ENCODE data around the gene CDC5L.

Gene CDC5L

GRCh38 chr6:44487002-44487401 lies 99.5 kb downstream of the CDC5L start:
- Histone ChIP-seq H4K20me1 (ENCODE audit: insufficient read depth, low read length) (no peaks in the 10 kb centered on the region), H3K4me1 (ENCODE audit: insufficient read depth, low read length) (no peaks in the 10 kb centered on the region), H3K79me2 (ENCODE audit: insufficient read depth, low read length) (no peaks in the 10 kb centered on the region), H3K9ac (ENCODE audit: low read depth, low read length) (no peak overlapping the region), H3K36me3 (ENCODE audit: insufficient read depth, low read length) (no peaks in the 10 kb centered on the region), H2AFZ (ENCODE audit: low read depth, low read length) (no peak overlapping the region), H3K4me3 (ENCODE audit: low read depth in 1 of 2, low read length in 2 of 2) (no peak overlapping the region), H3K27ac (ENCODE audit: low read length) (no peak overlapping the region), H3K9me3 (ENCODE audit: insufficient read depth, low read length, severe bottlenecking) (no peaks in the 10 kb centered on the region), H3K27me3 (ENCODE audit: insufficient read depth, low read length, poor library complexity) (no peaks in the 10 kb centered on the region), H3K4me2 (ENCODE audit: insufficient read depth, low read length) (no peak overlapping the region)
- no peak for TF ChIP-seq CTCF (IDR thresholded peaks at IDR 0.05; ENCODE audit: borderline replicate concordance, extremely low read depth, low read length, poor library complexity, severe bottlenecking)
- no peak for TF ChIP-seq EZH2 (IDR thresholded peaks at IDR 0.05; ENCODE audit: borderline replicate concordance, low read depth, low read length, severe bottlenecking)
- DNase-seq (no peak), ATAC-seq (ENCODE audit: insufficient read depth, low read depth) (no peak)

GRCh38 chr6:44487586-44487985 lies 100.1 kb downstream of the CDC5L start:
- no peaks in the 10 kb centered on the region for H3K9me3 ChIP-seq (ENCODE audit: insufficient read depth, low read length, severe bottlenecking)
- H3K79me2 ChIP-seq (ENCODE audit: insufficient read depth, low read length): no peaks in the 10 kb centered on the region
- no peak overlapping the region for H3K27ac ChIP-seq (ENCODE audit: low read length)
- no peaks in the 10 kb centered on the region for H3K4me1 ChIP-seq (ENCODE audit: insufficient read depth, low read length)
- no peaks in the 10 kb centered on the region for H4K20me1 ChIP-seq (ENCODE audit: insufficient read depth, low read length)
- H3K27me3 ChIP-seq (ENCODE audit: insufficient read depth, low read length, poor library complexity): no peaks in the 10 kb centered on the region
- no peak for DNase-seq
- no peak overlapping the region for H3K9ac ChIP-seq (ENCODE audit: low read depth, low read length)
- TF ChIP-seq EZH2 (IDR thresholded peaks at IDR 0.05; ENCODE audit: borderline replicate concordance, low read depth, low read length, severe bottlenecking): no peak
- TF ChIP-seq CTCF (IDR thresholded peaks at IDR 0.05; ENCODE audit: borderline replicate concordance, extremely low read depth, low read length, poor library complexity, severe bottlenecking): no peak
- no peak overlapping the region for H3K4me2 ChIP-seq (ENCODE audit: insufficient read depth, low read length)
- H3K4me3 ChIP-seq (ENCODE audit: low read depth in 1 of 2, low read length in 2 of 2): no peak overlapping the region
- no peaks in the 10 kb centered on the region for H3K36me3 ChIP-seq (ENCODE audit: insufficient read depth, low read length)
- ATAC-seq (ENCODE audit: insufficient read depth, low read depth): no peak
- H2AFZ ChIP-seq (ENCODE audit: low read depth, low read length): no peak overlapping the region

GRCh38 chr6:44489910-44490604 lies 102.6 kb downstream of the CDC5L start:
- Histone ChIP-seq H3K27me3 (ENCODE audit: insufficient read depth, low read length, poor library complexity) (no peaks in the 10 kb centered on the region), H4K20me1 (ENCODE audit: insufficient read depth, low read length) (no peaks in the 10 kb centered on the region), H3K4me2 (ENCODE audit: insufficient read depth, low read length) (no peak overlapping the region), H3K27ac (ENCODE audit: low read length) (no peak overlapping the region), H3K4me1 (ENCODE audit: insufficient read depth, low read length) (no peaks in the 10 kb centered on the region), H3K9ac (ENCODE audit: low read depth, low read length) (no peak overlapping the region), H3K4me3 (ENCODE audit: low read depth in 1 of 2, low read length in 2 of 2) (no peak overlapping the region), H3K79me2 (ENCODE audit: insufficient read depth, low read length) (no peaks in the 10 kb centered on the region), H3K36me3 (ENCODE audit: insufficient read depth, low read length) (no peaks in the 10 kb centered on the region), H3K9me3 (ENCODE audit: insufficient read depth, low read length, severe bottlenecking) (no peaks in the 10 kb centered on the region), H2AFZ (ENCODE audit: low read depth, low read length) (no peak overlapping the region)
- TF ChIP-seq CTCF (IDR thresholded peaks at IDR 0.05; ENCODE audit: borderline replicate concordance, extremely low read depth, low read length, poor library complexity, severe bottlenecking) (no peak), EZH2 (IDR thresholded peaks at IDR 0.05; ENCODE audit: borderline replicate concordance, low read depth, low read length, severe bottlenecking) (no peak)
- no peak for ATAC-seq (ENCODE audit: insufficient read depth, low read depth)
- DNase-seq: no peak

Data from DND-41 (cell line).